LHCN-M2 (cell line): ENCODE results near the gene APMAP. TPM values are rescaled to one million over a fixed set of nuclear protein-coding genes. Genes with fewer than 3 reads are reported as not detected.

ENCODE experiments used
- total RNA-seq: library from RNA; depleted of rRNA; stranded (reverse); fragments of >200 nt; gene quantifications from 2 replicates; pipeline ENCODE4 v1.2.3, GENCODE V29; 2014; rRNA removed

The APMAP gene
- total RNA-seq, 1 experiment from 2014 or later, result 127 TPM

Other genes with a start within 250 kb of the APMAP start
- not detected in 2 replicates for gene CST7, start 43.5 kb downstream of the APMAP start, total RNA-seq
- 0.58 and 0.75 TPM in 2 replicates for gene ACSS1, start 65.4 kb upstream of the APMAP start, total RNA-seq
- 0.51 TPM in 1 of 2 replicates, not detected in the other for gene VSX1, start 89.4 kb upstream of the APMAP start, total RNA-seq
- 53.7 and 57.9 TPM in 2 replicates for gene ENTPD6, start 203.0 kb upstream of the APMAP start, total RNA-seq